Naive B cell (primary cell): ENCODE measurements around the gene PXMP4. TPM values are rescaled to one million over a fixed set of nuclear protein-coding genes. Genes with fewer than 3 reads are reported as not detected.

Experiments
- ATAC-seq, 2 donors: fragments of 150-1000 bp; cut with Tn5 transposase; 2 replicates each; pipeline ENCODE4 v1.10.0; 2021; ENCODE audit warnings: low read depth in 2 of 2, mild to moderate bottlenecking in 2 of 2, moderate library complexity in 2 of 2
- DNase-seq: peaks from one replicate; pipeline ENCODE4 v3.0.0; 2022
- H3K27ac Mint-ChIP-seq, 6 donors: one replicate each; pipeline ENCODE4 v1.8.0; 2020 to 2022; ENCODE audit warnings: mild to moderate bottlenecking in 6 of 6, mixed read lengths in 6 of 6, moderate library complexity in 5 of 6, inconsistent platforms in 2 of 6
- H3K27me3 Mint-ChIP-seq, 3 donors: one replicate each; pipeline ENCODE4 v1.8.0; 2021 to 2022; ENCODE audit warnings: mixed read lengths in 3 of 3, mild to moderate bottlenecking in 1 of 3
- H3K36me3 Mint-ChIP-seq, 2 donors: one replicate each; pipeline ENCODE4 v1.8.0; 2020 to 2022; ENCODE audit warnings: mixed read lengths in 2 of 2, inconsistent platforms in 1 of 2, mild to moderate bottlenecking in 1 of 2
- H3K4me1 Mint-ChIP-seq, 3 donors: one replicate each; pipeline ENCODE4 v1.8.0; 2020 to 2022; ENCODE audit warnings: mixed read lengths in 3 of 3, inconsistent platforms in 1 of 3, mild to moderate bottlenecking in 1 of 3, moderate library complexity in 1 of 3
- H3K4me3 Mint-ChIP-seq, 8 donors: one replicate each; pipeline ENCODE4 v1.8.0; 2020 to 2022; ENCODE audit warnings: mild to moderate bottlenecking in 8 of 8, mixed read lengths in 8 of 8, moderate library complexity in 8 of 8, inconsistent platforms in 2 of 8
- H3K9me3 Mint-ChIP-seq, 7 donors: one replicate each; pipeline ENCODE4 v1.8.0; 2020 to 2022; ENCODE audit warnings: mixed read lengths in 7 of 7, mild to moderate bottlenecking in 5 of 7, inconsistent platforms in 2 of 7, moderate library complexity in 1 of 7
- polyA plus RNA-seq, 6 donors: library from polyadenylated mRNA; unstranded; fragments of 300-500 nt; fragmentation: Illumina TruSeq; gene quantifications; one replicate each; pipeline ENCODE4 v1.2.3, GENCODE V29; 2021; ENCODE audit warnings: low read depth in 6 of 6

The PXMP4 gene
- polyA plus RNA-seq, 6 donors from 2014 or later, result 7.0 to 10.6 (median 8.2) TPM; not detected in 1

DNA sequence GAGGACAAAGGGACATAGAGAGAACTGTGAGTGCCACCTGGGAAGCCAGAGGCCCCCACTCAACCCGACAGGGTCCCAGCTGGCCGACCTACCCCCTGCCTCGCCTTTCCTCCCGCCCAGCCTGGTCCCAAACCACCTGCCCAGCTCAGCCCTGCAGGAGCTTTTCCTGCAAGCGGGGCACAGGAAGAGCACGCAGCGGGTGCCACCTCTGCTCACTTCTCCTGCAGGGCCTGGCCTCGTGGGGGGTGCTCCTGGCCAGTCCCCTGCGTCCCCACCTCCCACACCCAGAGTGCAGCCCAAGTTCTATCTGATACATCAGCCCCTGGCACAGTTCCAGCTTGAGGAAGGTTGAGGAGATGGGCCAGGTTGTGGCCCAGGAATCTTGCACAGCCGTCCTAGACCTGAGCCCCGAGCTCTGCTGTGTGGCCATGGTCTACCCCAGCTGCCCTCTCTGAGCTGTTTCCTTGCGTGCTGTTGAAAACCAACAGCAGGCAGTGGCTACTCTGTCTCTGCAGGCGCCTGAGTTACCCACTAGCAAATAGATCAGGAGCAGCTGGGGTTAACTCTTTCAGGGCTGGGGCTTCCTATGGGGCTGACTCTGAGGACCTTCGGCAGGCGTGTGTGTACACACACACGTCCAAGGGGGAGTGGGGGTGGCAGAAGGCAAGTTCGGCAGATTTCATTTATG, 47.5 kb downstream of the PXMP4 start:
- H3K27me3 Mint-ChIP-seq, result no peaks in the 10 kb centered on the region
- no peaks in the 10 kb centered on the region for H3K9me3 Mint-ChIP-seq
- no peaks in the 10 kb centered on the region for H3K36me3 Mint-ChIP-seq
- peaks cover 23 to 25% (median 24%) of the 10 kb centered on the region in 3 donors for H3K4me1 Mint-ChIP-seq
- H3K4me3 Mint-ChIP-seq, result peak overlapping the region; percentile 3 to 91 (median 79)
- DNase-seq, result no peak
- no peak for ATAC-seq
- H3K27ac Mint-ChIP-seq, result peak overlapping the region in 3 of 6 donors; percentile 10 to 42 (median 19)

DNA sequence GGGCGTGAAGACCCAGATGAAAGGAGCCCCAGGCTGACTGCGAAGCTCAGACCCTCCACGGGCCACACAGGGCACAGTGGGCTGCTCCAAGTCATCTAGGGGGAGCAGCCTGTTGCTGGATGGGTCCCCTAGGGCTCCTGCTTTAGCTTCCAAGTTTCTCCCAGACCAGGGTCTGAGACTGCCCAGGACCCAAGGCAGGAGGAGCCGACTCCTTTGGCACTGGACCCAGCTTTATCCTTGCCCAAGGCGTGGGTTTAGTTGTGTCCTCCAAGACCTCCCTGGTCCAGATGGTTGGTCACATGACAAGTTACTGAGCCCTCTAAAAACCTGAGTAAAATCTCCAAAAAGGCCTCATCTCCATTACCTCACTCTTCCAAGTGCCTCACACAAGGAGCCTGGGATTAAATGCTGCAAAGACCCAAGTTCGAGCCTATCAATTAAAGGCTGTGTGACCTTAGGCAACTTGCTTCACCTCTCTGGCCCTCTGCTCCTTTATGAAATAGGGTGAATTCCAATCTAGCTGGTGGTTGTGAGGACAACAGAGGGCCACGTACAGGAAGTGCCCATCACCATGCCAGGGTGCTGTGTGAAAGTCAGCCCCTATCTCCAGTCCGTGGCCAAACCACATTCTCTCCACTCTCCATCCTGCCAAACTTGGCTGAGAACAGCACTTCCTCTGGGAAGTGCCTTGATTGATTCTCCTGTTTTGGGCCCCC, 48.4 kb downstream of the PXMP4 start:
- no peaks in the 10 kb centered on the region for H3K36me3 Mint-ChIP-seq
- DNase-seq, result no peak
- peaks cover 26% of the 10 kb centered on the region in 3 donors for H3K4me1 Mint-ChIP-seq
- no peaks in the 10 kb centered on the region for H3K9me3 Mint-ChIP-seq
- peak overlapping the region in 5 of 8 donors; percentile 49 to 79 (median 59) for H3K4me3 Mint-ChIP-seq
- no peaks in the 10 kb centered on the region for H3K27me3 Mint-ChIP-seq
- H3K27ac Mint-ChIP-seq, result peak overlapping the region in 2 of 6 donors; percentile 10 to 11
- ATAC-seq, result no peak

DNA sequence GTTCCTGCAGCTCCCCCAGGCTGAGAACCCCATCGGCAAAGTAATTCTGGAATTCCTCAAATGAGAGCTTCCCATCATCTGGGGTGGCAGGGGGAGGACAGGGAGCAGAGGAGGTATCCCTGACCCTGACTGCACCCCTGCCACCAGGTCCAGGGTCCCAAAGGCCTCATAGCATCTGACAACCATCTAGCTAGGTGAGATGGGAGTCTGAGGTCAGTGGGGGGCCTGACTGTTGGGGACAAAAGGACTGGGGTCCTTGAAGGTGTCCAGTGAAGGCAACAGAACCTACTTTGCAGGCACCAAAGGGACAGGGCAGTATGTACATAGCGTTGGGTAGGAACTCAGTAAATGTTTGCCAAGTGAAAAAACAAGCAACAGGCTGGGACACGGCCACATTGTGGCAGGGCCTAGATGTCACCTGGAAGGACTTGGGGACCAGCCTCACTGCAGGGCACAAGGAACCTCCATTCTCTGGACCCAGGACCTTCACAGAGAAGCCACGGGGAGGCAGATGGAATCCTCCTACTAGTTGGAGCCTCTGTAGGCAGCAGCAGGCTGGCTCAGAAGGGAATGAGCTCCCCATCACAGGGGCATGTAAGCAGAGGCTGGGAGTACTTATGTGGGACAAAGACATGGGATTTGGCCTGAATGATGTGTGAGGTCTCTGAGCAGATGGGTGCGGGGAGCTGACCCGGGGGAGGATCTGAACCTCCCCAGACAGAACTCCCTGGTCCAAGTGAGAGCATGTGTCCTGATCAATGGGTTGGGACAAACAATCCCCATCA, 49.2 kb downstream of the PXMP4 start:
- no peak overlapping the region for H3K27ac Mint-ChIP-seq
- no peak for ATAC-seq

DNA sequence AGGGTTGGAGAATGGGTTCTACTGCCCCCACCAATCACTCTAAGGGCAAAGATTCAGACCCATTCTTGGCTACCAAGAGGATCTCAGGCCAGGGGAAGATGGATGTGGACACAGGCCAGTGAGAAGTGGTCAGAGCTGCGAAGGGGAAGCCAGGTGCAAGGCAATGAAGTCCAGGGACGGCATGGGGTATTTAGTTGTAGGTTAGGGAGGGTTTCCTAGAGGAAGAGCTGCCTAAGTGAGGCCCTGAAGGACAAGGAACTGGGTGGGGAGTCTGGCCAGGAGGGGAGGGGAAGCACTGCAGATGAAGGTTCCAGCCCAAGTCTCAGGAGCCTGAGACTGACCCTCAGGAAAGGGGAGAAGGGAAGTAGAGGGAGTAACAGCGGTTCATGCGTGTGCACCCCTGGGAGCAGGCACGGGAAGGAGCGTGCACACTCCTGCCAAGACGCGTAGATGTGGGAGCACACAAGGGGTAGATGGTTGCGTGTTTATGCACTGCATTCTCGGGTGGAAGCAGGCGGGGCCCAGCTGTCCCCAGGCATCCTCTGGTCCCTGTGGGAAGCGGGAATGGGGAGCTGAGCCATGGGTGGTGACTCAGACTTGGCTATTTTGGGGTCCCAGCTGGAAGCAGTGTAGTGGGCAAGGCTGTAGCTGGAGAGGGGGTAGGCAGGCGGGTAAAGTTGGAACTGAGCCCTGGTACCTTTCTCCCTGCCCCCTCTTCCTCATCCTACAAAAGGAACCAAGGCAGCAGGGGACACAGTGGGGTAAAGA, 50.1 kb downstream of the PXMP4 start:
- H3K4me1 Mint-ChIP-seq, result peaks cover 28 to 35% (median 32%) of the 10 kb centered on the region in 3 donors
- H3K27me3 Mint-ChIP-seq, result no peaks in the 10 kb centered on the region
- no peak for ATAC-seq
- H3K4me3 Mint-ChIP-seq, result peak overlapping the region in 1 of 8 donors; percentile 30
- DNase-seq, result no peak
- peak overlapping the region in 1 of 6 donors; percentile 14 for H3K27ac Mint-ChIP-seq
- H3K9me3 Mint-ChIP-seq, result no peaks in the 10 kb centered on the region
- H3K36me3 Mint-ChIP-seq, result no peaks in the 10 kb centered on the region

More for the DNA sequence above, 49.2 kb downstream of the PXMP4 start:
- Mint-ChIP-seq H3K36me3 (no peaks in the 10 kb centered on the region), H3K9me3 (no peaks in the 10 kb centered on the region), H3K27me3 (no peaks in the 10 kb centered on the region), H3K4me3 (peak overlapping the region in 2 of 8 donors; percentile 43 to 79), H3K4me1 (peaks cover 30 to 34% (median 32%) of the 10 kb centered on the region in 3 donors)
- DNase-seq, result no peak

GRCh38 chr20:33669224-33669623, 50.9 kb downstream of the PXMP4 start:
- peaks cover 32 to 37% (median 36%) of the 10 kb centered on the region in 3 donors for H3K4me1 Mint-ChIP-seq
- H3K9me3 Mint-ChIP-seq, result no peaks in the 10 kb centered on the region
- ATAC-seq, result no peak
- peak overlapping the region in 1 of 6 donors; percentile 67 for H3K27ac Mint-ChIP-seq
- DNase-seq, result no peak
- H3K27me3 Mint-ChIP-seq, result no peaks in the 10 kb centered on the region
- peak overlapping the region in 3 of 8 donors; percentile 51 to 82 (median 53) for H3K4me3 Mint-ChIP-seq
- H3K36me3 Mint-ChIP-seq, result no peaks in the 10 kb centered on the region

- no peaks in the 10 kb centered on the region for H3K27me3 Mint-ChIP-seq
- peaks cover 29 to 38% (median 36%) of the 10 kb centered on the region in 3 donors for H3K4me1 Mint-ChIP-seq
- H3K9me3 Mint-ChIP-seq, result no peaks in the 10 kb centered on the region
- DNase-seq (no peak), ATAC-seq (no peak)
- peak overlapping the region in 2 of 6 donors; percentile 11 to 67 for H3K27ac Mint-ChIP-seq
- peak overlapping the region; percentile 58 to 89 (median 82) for H3K4me3 Mint-ChIP-seq
- no peaks in the 10 kb centered on the region for H3K36me3 Mint-ChIP-seq
Measured at GRCh38 chr20:33668466-33669155, 51.5 kb downstream of the PXMP4 start.

- ATAC-seq (peak; percentile 54 to 58), DNase-seq (peak; percentile 73)
- H3K9me3 Mint-ChIP-seq, result no peaks in the 10 kb centered on the region
- H3K27me3 Mint-ChIP-seq, result no peaks in the 10 kb centered on the region
- H3K4me1 Mint-ChIP-seq, result peaks cover 22 to 33% (median 32%) of the 10 kb centered on the region in 3 donors
- H3K4me3 Mint-ChIP-seq, result peak overlapping the region; percentile 67 to 89 (median 82)
- H3K27ac Mint-ChIP-seq, result peak overlapping the region in 4 of 6 donors; percentile 11 to 49 (median 26)
- H3K36me3 Mint-ChIP-seq, result no peaks in the 10 kb centered on the region
Measured at GRCh38 chr20:33667676-33668465, 52.2 kb downstream of the PXMP4 start.

GRCh38 chr20:33667245-33667675, 52.9 kb downstream of the PXMP4 start:
- ATAC-seq (peak; percentile 11 to 19), DNase-seq (peak; percentile 24)
- no peaks in the 10 kb centered on the region for H3K9me3 Mint-ChIP-seq
- H3K36me3 Mint-ChIP-seq, result no peaks in the 10 kb centered on the region
- peak overlapping the region in 3 of 6 donors; percentile 18 to 76 (median 49) for H3K27ac Mint-ChIP-seq
- H3K4me1 Mint-ChIP-seq, result peaks cover 21 to 37% (median 34%) of the 10 kb centered on the region in 3 donors
- no peaks in the 10 kb centered on the region for H3K27me3 Mint-ChIP-seq
- peak overlapping the region; percentile 67 to 92 (median 88) for H3K4me3 Mint-ChIP-seq

DNA sequence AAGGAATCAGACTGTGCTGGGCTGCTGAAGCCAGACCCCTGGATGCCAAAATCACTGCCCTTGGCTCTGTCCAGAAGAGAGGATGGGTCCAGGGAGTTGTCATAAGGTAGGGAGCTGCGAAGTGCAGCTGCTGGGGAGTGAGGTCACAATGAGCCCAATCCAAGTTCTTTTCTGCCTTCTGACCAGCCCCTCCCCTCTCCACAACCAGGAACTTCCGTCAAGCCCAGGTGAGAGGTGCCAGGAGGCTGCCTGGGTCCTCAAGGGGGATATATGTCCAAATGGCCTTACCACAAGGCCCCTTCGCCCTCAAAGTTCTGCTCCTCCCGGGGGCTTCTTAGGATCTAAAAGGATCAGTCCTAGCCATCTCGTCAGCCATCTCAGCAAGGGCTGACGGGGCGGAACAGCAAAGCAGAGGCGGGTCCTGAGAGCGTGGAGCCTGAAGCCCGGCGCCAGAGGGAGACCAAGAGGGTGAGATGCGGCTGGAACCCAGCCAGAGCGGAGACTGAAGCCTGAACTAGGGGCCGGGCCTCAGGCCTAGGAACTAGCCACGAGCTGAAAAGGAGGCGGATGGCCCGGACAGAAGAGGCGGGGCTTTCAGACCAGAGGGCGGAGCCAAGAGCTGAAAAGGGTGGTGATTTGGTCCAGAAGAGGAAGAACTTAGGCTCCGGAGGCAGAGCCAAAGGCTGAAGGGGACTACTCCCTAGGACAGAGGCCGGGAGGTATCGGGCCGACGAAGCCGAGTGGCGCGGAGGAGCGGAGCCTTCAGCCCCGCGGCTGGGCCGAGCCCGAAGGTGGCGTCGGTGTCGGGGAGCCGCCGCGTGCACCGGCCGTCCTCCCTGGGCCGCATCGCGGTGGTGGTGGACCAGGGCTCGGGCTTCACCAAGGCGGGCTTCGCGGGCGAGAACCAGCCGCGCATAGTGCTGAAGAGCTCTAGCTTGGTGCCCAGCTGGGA, 53.5 kb downstream of the PXMP4 start, which contains the start of gene ACTL10:
Gene ACTL10 (plus strand): TSS at position 651 of the 952 bp plus-strand sequence. CDS start 555 bp downstream, outside the sequence.
- peak; percentile 61 to 63 for ATAC-seq
- no peaks in the 10 kb centered on the region for H3K9me3 Mint-ChIP-seq
- peak within 1 kb of the TSS; percentile 87 to 95 (median 92) for H3K4me3 Mint-ChIP-seq

GRCh38 chr20:33664762-33665144, 55.4 kb downstream of the PXMP4 start:
- H3K27me3 Mint-ChIP-seq, result no peaks in the 10 kb centered on the region
- ATAC-seq, result no peak
- no peak for DNase-seq
- peak overlapping the region in 5 of 6 donors; percentile 57 to 95 (median 84) for H3K27ac Mint-ChIP-seq
- H3K36me3 Mint-ChIP-seq, result no peaks in the 10 kb centered on the region
- H3K9me3 Mint-ChIP-seq, result no peaks in the 10 kb centered on the region
- H3K4me1 Mint-ChIP-seq, result peaks cover 21 to 37% (median 34%) of the 10 kb centered on the region in 3 donors
- H3K4me3 Mint-ChIP-seq, result peak overlapping the region in 7 of 8 donors; percentile 75 to 92 (median 90)

More for the DNA sequence above, 53.5 kb downstream of the PXMP4 start, which contains the start of gene ACTL10:
- H3K27me3 Mint-ChIP-seq, result no peaks in the 10 kb centered on the region
- H3K4me1 Mint-ChIP-seq, result peaks cover 21 to 37% (median 34%) of the 10 kb centered on the region in 3 donors
- H3K36me3 Mint-ChIP-seq, result no peaks in the 10 kb centered on the region
- peak within 1 kb of the TSS in 5 of 6 donors; percentile 49 to 98 (median 85) for H3K27ac Mint-ChIP-seq
- DNase-seq, result peak; percentile 78
